KMS-11 (cell line): ENCODE results near the gene LSAMP.

Source experiments
- H2AFZ ChIP-seq: fragments of 200-600 bp; sonication (generic); 2 replicates; pipeline ENCODE4 v1.6.1; 2016; ENCODE audit warnings: antibody characterized with exemption, mixed run types, low read depth
- H3K27ac ChIP-seq: fragments of 200-600 bp; sonication (generic); 2 replicates; pipeline ENCODE4 v1.6.1; 2016; ENCODE audit warnings: mild to moderate bottlenecking, mixed run types
- H3K27me3 ChIP-seq: fragments of 200-600 bp; sonication (generic); 2 replicates; pipeline ENCODE4 v1.6.1; 2017; ENCODE audit warnings: mild to moderate bottlenecking, low read depth, mixed run types, moderate library complexity; ENCODE audit not compliant: insufficient read depth
- H3K36me3 ChIP-seq: fragments of 200-600 bp; sonication (generic); 2 replicates; pipeline ENCODE4 v1.6.1; 2017; ENCODE audit warnings: mild to moderate bottlenecking, mixed run types; ENCODE audit not compliant: insufficient read depth
- H3K4me1 ChIP-seq: fragments of 200-600 bp; sonication (generic); 2 replicates; pipeline ENCODE4 v1.6.1; 2016; ENCODE audit warnings: mild to moderate bottlenecking, low read depth, mixed run types; ENCODE audit not compliant: poor library complexity, severe bottlenecking
- H3K4me2 ChIP-seq: fragments of 200-600 bp; sonication (generic); 2 replicates; pipeline ENCODE4 v1.7.0; 2016; ENCODE audit warnings: mild to moderate bottlenecking, mixed run types
- H3K4me3 ChIP-seq: fragments of 200-600 bp; sonication (generic); IDR thresholded peaks from 2 replicates; pipeline ENCODE4 v1.6.1; 2017; ENCODE audit warnings: low read depth, low read length, mixed read lengths; ENCODE audit not compliant: insufficient read depth
- H3K79me2 ChIP-seq: fragments of 200-600 bp; sonication (generic); 2 replicates; pipeline ENCODE4 v1.6.1; 2016; ENCODE audit warnings: low read depth, mixed run types; ENCODE audit not compliant: insufficient read depth
- H3K9ac ChIP-seq: fragments of 200-600 bp; sonication (generic); 2 replicates; pipeline ENCODE4 v1.6.1; 2016; ENCODE audit warnings: mild to moderate bottlenecking, mixed run types
- H4K20me1 ChIP-seq: fragments of 200-600 bp; sonication (generic); 2 replicates; pipeline ENCODE4 v1.6.1; 2016; ENCODE audit warnings: mild to moderate bottlenecking, mixed run types; ENCODE audit not compliant: insufficient read depth
- TF ChIP-seq, protein P1 (sequence below): fragments of 200-600 bp; sonication (generic); conservative IDR thresholded peaks from 2 replicates; pipeline ENCODE4 v1.6.1; 2017; ENCODE audit warnings: low read depth, mild to moderate bottlenecking, antibody characterized with exemption, low read length, moderate library complexity, mixed read lengths

Gene LSAMP

DNA sequence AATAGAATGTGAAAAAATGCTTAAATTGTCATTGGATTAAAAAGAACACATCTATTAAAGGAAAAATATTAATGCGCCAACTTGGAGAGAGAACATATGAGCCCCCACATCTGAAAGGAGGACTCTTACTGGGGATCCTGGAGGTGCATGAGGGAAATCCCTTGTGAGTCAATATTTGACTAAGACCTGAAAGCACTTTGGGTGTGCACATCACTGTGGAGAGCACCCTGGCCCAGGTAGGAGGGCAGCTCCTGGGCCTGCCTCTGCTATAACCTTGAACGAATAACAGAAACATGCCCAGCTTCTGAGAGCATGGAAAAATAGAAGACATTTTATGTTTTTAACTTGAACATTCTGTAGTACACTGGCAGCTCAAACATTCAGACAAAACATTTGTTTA is 622.2 kb downstream of the LSAMP start:
- H3K4me3 ChIP-seq = no peak overlapping the region
- no peak overlapping the region for H2AFZ ChIP-seq
- H3K27ac ChIP-seq = no peak overlapping the region
- no peaks in the 10 kb centered on the region for H3K4me1 ChIP-seq
- TF ChIP-seq, protein P1, sequence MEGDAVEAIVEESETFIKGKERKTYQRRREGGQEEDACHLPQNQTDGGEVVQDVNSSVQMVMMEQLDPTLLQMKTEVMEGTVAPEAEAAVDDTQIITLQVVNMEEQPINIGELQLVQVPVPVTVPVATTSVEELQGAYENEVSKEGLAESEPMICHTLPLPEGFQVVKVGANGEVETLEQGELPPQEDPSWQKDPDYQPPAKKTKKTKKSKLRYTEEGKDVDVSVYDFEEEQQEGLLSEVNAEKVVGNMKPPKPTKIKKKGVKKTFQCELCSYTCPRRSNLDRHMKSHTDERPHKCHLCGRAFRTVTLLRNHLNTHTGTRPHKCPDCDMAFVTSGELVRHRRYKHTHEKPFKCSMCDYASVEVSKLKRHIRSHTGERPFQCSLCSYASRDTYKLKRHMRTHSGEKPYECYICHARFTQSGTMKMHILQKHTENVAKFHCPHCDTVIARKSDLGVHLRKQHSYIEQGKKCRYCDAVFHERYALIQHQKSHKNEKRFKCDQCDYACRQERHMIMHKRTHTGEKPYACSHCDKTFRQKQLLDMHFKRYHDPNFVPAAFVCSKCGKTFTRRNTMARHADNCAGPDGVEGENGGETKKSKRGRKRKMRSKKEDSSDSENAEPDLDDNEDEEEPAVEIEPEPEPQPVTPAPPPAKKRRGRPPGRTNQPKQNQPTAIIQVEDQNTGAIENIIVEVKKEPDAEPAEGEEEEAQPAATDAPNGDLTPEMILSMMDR = no peak
- H3K9ac ChIP-seq = no peak overlapping the region
- H3K27me3 ChIP-seq = no peaks in the 10 kb centered on the region
- H3K36me3 ChIP-seq = no peaks in the 10 kb centered on the region
- H3K79me2 ChIP-seq = no peaks in the 10 kb centered on the region
- H3K4me2 ChIP-seq = no peak overlapping the region
- no peaks in the 10 kb centered on the region for H4K20me1 ChIP-seq

DNA sequence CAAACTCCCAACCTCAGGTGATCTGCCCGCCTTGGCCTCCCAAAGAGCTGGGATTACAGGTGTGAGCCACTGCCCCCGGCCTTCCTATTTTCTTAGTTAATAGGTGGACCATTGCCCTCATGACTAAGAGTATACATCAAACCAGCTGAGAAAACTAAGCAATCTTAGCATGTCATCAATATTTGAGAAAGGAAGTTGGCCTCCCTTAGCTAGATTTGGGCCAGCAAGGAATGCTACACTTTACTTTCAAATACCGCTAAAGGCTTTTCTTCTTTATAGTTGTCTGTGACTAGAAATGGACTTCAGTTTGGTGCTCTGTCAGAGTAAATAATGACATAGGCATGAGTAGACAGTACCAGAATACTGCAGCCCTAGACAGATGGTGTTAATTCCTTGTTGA is 622.7 kb downstream of the LSAMP start:
- TF ChIP-seq, protein P1 = no peak
- H3K27me3 ChIP-seq = no peaks in the 10 kb centered on the region
- H3K4me1 ChIP-seq = no peaks in the 10 kb centered on the region
- H3K79me2 ChIP-seq = no peaks in the 10 kb centered on the region
- H3K36me3 ChIP-seq = no peaks in the 10 kb centered on the region
- H2AFZ ChIP-seq = no peak overlapping the region
- H3K4me2 ChIP-seq = no peak overlapping the region
- no peak overlapping the region for H3K4me3 ChIP-seq
- no peak overlapping the region for H3K27ac ChIP-seq
- no peak overlapping the region for H3K9ac ChIP-seq
- no peaks in the 10 kb centered on the region for H4K20me1 ChIP-seq

DNA sequence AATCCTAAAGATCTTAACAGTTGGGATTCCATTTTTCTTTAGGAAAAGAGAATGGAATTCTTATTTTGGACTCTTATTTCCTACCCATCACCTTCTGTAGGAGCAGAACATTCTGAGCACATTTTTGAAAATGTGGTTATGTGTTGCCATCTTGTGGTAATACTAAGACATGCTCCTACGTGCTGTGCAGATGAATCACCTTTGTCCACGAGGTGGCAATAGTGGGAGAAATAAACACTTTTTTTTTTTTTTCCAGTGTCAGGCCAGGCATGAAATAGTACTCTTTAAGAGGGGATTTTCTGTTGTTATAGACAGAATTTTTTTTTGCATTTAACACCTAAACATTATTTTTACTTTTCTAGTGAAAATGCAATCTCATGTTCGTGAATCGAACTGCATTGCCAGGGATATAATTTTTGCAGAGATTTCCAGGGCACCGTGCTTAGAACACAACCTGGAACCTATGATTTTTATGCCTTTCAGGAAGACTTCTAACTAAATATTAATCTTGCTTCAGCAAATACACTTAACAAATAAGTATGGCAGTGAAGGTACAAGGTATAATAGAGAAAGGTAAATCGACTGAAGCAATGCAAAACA is 625.4 kb downstream of the LSAMP start:
- H3K79me2 ChIP-seq = no peaks in the 10 kb centered on the region
- no peak overlapping the region for H3K27ac ChIP-seq
- no peaks in the 10 kb centered on the region for H3K27me3 ChIP-seq
- H3K4me3 ChIP-seq = no peak overlapping the region
- no peaks in the 10 kb centered on the region for H3K4me1 ChIP-seq
- no peak overlapping the region for H3K4me2 ChIP-seq
- no peak overlapping the region for H3K9ac ChIP-seq
- TF ChIP-seq, protein P1 = peak; percentile 98
- H3K36me3 ChIP-seq = no peaks in the 10 kb centered on the region
- no peaks in the 10 kb centered on the region for H4K20me1 ChIP-seq
- peak overlapping the region; percentile 29; the same call in 1 of the 2 replicates for H2AFZ ChIP-seq

DNA sequence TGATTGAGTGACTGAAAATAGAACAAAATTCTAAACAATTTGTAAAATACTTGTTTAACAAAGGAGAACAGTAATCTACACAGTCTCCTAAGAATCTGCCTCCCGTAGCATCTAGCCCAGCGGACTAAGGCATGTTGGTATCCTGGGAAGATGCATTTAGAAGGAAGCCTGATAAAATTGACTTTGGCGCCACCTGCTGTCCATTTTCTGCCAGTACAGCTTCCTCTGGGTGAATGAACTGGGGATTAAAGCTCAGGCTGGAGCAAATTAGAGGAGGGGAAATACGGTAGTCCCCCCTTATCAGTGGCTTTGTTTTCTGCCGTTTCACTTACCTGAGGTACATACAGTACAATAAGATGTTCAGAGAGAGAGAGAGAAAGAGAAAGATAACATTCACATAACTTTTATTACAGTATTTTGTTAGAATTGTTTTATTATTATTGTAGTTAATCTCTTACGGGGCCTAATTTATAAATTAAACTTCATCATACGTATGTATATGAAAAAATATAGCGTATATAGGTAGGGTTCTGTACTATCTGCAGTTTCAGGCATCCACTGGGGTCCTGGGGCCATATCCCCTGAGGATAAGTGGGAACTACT is 630.4 kb downstream of the LSAMP start:
- no peaks in the 10 kb centered on the region for H3K79me2 ChIP-seq
- H3K27me3 ChIP-seq = no peaks in the 10 kb centered on the region
- H2AFZ ChIP-seq = peak overlapping the region; percentile 24; the same call in 1 of the 2 replicates
- H3K9ac ChIP-seq = no peak overlapping the region
- H3K36me3 ChIP-seq = no peaks in the 10 kb centered on the region
- H3K4me3 ChIP-seq = no peak overlapping the region
- H4K20me1 ChIP-seq = no peaks in the 10 kb centered on the region
- H3K27ac ChIP-seq = no peak overlapping the region
- TF ChIP-seq, protein P1 = peak; percentile 98
- H3K4me1 ChIP-seq = no peaks in the 10 kb centered on the region
- H3K4me2 ChIP-seq = no peak overlapping the region
